ENCODE results near the gene FNBP1.
"Not testable (repeated sequence)": the region's sequence is repeated elsewhere in the genome, so short reads cannot be mapped to it uniquely, and the experiment has no call there.

The FNBP1 gene

GRCh38 chr9:130043654-130044623 lies 950 bp upstream of the FNBP1 start:
- peak; percentile 62 for DNase-seq

- peak; percentile 51 for DNase-seq
These were observed 544 bp downstream of the FNBP1 start for GRCh38 chr9:130042406-130042884.

DNA sequence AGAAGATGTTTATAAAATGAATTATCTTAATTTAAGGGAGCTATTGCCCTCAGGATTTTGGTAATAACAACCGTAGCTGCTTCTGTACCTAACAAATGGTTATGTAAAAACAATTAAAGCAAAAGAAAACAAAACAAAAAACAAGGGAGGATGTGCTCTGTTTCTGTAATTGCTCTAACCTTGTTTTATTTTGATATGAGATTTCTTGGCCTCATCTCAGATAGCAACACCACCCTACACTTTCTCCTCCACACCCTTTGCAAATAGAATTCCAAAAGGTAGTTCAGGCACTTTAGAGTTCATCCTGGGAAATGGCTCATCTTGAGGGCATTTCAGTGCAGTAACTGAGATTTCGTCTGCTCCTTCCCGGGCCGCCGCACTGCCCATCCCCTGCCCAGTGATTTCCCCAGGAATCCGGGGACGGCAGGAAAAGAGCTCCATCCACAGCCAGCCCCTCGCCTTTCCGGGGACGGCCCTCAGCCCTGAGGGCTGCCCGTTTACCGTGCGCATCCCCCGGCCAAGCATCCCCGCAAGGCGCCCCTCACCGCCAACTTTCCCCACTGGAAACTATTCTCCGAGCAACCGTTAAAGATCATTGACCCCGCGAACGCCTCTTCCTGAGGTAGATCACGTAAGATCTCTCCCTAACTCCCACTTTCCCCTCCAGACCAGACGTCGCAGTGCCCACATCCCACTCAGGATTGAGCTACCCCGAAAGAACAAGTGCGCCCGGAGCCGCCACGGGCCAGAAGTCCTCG lies 1.2 kb downstream of the FNBP1 start:
- peak; percentile 47 for DNase-seq

DNA sequence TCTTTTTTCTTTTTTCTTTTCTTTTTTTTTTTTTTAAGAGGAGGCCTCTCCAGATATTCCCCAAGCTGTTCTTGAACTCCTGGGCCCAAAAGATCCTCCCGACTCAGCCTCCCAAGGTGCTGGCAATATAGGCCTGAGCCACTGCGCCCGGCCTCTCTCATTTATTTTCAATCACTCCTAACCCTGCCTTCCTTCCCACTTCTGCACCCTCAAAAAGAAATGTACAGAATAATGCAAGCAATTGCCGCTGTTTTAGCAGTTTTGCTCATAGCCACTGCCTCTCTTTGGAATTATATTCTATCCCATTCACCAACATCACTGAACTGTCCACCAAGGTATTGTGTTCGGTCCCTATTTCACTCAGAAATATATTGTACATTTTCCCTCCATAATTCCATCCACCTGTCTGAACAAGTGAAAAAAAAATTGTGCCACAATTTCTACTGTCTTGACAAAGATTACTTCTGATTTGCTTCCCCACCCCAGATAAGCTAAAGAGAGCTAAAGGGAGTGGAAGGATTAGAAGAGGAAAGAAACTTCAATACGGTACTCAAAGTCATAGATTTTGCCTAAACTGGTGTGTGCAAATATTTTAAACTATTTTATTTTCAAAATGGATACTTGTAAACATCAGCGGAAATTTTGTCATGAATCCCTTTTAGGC lies 1.9 kb downstream of the FNBP1 start:
- no peak for DNase-seq

GRCh38 chr9:130039528-130040147 lies 3.4 kb downstream of the FNBP1 start:
- no peak for DNase-seq

DNA sequence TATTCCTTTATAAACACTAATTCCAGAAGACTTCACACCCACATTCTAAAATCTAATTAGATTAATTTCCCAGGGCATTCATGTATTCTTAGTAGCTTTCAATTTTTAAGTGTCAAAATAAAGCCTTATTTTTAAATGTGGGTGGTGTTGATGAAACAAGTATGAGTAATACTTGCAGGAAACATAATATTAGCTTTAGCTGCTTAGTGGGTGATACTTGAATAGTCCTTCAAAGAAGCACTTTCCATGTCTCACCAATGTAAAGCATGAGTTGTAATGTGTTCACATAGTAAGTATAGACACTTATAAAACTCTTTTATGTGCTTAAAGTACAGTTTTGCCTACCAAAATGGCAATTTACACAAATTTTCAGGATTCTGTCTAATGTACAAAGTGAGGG lies 6.9 kb downstream of the FNBP1 start:
- peak; percentile 58 for DNase-seq

DNA sequence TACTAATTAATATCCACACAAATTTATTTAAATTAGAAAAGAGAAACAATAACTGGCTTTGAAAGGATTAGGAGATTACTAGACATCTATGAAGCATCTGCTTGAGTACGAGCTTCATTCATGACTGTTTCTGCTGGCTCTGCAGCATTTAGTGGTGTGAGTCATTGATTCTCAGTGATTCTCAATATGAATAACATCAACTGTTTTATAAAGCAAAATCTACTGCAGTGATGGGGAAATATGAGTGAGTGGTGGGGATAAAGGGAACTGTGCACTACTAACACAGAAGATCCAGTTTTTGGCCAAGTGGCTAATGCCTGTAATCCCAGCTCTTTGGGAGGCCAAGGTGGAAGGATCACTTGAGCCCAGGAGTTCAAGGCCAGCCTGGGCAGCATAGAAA lies 8.4 kb downstream of the FNBP1 start:
- no peak for DNase-seq

- DNase-seq = no peak
These were observed 12.3 kb downstream of the FNBP1 start for GRCh38 chr9:130030651-130031127.

DNA sequence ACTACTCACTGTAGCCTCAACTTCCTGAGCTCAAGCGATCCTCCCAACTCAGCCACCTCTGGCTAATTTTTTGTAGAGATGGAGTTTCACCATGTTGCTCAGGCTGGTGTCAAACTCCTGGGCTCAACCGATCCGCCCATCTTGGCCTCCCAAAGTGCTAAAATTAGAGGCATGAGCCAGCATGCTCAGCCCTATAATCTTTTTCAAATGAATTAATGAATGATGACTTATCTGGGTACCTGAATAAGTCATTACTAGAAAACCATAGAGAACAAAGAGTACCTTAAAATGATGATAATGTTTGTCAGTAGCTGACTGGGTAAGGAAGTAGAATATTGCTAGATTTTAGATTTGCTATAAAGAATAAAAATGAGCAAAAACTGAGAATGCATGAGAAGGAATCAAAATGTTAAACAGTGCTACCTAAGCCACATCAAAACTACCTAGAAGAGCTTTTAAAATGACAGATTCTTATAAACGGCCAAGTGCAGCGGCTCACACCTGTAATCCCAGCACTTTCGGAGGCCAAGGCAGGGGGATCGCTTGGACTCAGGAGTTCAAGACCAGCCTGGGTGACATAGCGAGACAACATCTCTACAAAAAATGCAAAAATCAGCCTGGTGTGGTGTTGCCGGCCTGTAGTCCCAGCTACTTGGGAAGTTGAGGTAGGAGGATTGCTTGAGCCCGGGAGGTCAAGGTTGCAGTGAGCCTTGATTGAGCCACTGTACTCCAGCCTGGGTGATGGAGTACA lies 13.6 kb downstream of the FNBP1 start:
- DNase-seq = no peak

GRCh38 chr9:130028493-130029222 lies 14.3 kb downstream of the FNBP1 start:
- no peak for DNase-seq

GRCh38 chr9:130027533-130028365 lies 15.2 kb downstream of the FNBP1 start:
- DNase-seq = no peak

- DNase-seq = no peak
These were observed 16.2 kb downstream of the FNBP1 start for GRCh38 chr9:130026583-130027340.

GRCh38 chr9:130024597-130024994 lies 18.4 kb downstream of the FNBP1 start:
- no peak for DNase-seq

- DNase-seq = no peak
These were observed 18.9 kb downstream of the FNBP1 start for GRCh38 chr9:130023994-130024596.

GRCh38 chr9:130023144-130023787 lies 19.7 kb downstream of the FNBP1 start:
- DNase-seq = no peak

DNA sequence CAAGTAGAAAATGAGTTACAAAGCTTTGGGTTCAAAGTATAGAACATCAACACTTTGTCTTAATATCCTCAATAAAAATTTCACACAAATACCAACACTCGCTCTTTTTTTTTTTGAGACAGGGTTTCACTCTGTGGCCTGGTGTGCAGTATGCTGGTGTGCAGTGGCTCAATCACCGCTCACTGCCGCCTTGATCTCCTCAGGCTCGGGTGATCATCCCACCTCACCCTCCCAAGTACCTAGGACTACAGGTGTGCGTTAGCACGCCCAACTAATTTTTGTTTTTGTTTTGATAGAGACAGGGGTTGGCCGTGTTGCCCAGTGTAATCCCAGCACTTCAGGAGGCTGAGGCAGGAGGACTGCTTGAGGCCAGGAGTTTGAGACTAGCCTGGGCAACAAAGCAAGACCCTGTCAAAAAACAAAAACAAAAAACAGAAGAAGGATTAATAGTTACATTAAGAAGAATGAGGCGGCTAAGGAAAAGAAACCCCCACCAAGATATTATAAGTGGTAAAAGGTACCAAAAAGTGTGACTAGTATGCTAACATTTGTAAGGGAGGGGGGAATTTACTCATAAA lies 20.3 kb downstream of the FNBP1 start:
- no peak for DNase-seq

DNA sequence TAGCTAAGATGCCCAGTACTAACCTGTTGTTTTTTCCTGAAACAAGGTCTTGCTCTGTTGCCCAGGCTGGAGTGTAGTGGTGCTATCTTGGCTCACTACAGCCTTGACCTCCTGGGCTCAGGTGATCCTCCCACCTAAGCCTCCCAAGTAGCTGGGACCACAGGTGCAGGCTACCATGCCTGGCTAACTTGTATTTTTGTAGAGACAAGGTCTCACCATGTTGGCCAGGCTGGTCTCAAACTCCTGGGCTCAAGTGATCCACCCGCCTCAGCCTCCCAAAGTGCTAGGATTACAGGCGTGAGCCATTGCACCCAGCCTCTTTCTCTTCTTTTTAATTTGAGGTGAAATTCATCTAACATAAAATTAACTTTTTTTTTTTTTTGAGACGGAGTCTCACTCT lies 21.1 kb downstream of the FNBP1 start:
- not testable (repeated sequence) for DNase-seq

GRCh38 chr9:130021123-130021522 lies 21.9 kb downstream of the FNBP1 start:
- no peak for DNase-seq

Measured in DMS53 (cell line).